Fibroblast of skin of right quadriceps (primary cell): Measurements from ENCODE around the gene QTRT2.

Experiments used
- DNase-seq: peaks from one replicate; pipeline ENCODE4 v3.0.0-alpha.2; 2013

The QTRT2 gene

GRCh38 chr3:114079761-114080160 lies 23.2 kb downstream of the QTRT2 start:
- DNase-seq = peak; percentile 4

GRCh38 chr3:114080201-114080600 lies 23.7 kb downstream of the QTRT2 start:
- DNase-seq = no peak

DNA sequence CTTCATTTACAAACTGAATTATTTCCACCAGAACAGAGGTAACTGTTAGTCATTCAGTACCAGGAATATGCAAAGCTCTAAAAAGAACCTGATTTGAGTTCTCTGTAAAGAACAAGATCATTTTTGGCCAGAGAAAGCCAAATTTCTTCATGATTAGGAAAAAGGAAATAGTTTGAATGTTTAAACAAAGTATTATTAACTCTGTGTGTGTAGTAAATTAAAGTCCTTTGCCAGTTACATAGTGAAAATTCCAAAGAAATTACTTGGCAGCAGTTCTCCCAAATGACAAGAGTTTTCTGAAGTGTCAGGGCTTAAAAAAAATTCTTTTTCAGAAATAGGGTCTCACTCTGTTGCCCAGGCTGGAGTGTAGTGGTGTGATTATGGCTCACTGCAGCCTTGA lies 24.5 kb downstream of the QTRT2 start:
- DNase-seq = peak; percentile 69

GRCh38 chr3:114083112-114083511 lies 26.6 kb downstream of the QTRT2 start:
- DNase-seq = no peak

- no peak for DNase-seq
These were observed 29.8 kb downstream of the QTRT2 start for GRCh38 chr3:114086356-114086755.

DNA sequence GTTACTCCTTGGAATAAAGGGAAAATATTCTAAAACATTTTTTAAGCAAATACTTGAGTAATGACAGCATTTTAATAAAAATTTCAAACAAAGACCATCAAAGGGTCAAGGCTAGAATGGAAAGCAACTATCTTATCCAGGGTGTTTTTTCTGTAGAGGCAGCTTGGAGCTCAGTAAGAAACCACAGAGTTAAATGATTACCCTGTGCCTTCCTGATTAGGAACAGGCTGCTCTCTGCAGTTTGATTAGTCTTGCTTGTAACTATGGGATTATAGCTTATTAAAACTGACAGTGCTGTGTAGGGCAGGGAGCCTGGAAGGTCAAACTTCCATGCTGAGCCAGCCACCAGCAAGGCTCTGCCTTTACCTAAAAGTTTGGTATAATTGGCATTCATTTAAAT lies 33.1 kb downstream of the QTRT2 start:
- DNase-seq = no peak

DNA sequence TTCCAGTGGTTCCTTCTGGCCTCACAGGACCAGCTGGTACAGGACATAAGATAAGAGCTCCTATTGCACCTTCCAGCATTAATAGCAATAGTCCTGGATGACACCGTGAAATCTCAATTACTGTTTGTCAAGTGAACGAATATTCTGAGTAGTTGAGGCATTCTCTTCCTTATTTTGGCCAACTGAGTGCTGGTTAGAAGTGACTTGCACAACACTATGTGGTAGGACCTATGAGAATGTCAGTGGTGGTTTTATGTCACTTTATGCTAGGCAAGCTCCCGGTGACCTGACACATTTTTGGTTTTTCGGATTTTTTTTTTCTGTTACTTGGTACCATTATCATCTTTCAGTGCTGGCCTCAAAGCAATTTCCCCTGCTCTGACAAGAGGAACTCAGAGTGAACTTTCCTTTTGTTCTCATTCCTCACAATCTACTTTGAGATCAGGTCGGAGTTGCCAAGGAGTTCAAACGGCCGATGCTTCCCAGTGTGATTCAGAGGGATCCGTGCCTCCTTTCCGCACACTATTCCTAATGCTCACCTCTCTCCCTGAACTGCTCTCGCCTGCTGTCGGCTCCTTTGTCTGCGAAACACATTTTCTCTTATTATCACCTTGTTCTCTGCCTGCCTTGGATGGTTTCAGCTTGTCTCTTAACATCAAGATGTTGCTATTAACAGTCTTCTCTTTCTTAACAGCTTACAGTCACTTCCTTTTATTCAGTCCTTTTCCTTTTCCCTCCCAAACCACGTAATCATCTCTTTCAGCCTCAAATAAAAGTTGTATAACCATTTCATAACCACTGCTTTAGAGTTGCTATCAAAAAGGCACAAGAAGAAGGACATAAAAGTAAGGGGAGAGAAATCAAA lies 35.8 kb downstream of the QTRT2 start:
- DNase-seq = peak; percentile 6

- DNase-seq = peak; percentile 5
These were observed 36.5 kb downstream of the QTRT2 start for GRCh38 chr3:114093016-114093380.

DNA sequence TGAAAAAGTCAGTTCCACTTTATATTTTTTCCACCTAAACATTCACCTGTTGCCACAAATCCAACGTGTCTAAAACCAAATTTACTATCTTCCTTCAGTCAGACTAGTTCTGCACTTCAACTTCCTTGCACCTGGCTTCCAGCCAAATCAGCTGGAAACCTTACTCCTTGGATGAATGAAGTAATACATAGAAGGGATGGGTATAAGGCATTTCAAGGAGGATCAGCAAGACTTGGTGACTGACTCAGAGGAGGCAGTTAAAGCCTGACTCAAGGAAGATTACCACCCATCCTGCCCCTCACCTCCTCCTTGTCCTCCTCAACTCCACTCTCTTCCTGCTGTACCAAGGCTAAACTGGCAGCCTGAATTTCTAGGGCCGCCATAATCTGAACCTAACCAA lies 37.1 kb downstream of the QTRT2 start:
- peak; percentile 82 for DNase-seq

GRCh38 chr3:114095796-114096195 lies 39.3 kb downstream of the QTRT2 start:
- no peak for DNase-seq

GRCh38 chr3:114101101-114101500 lies 44.6 kb downstream of the QTRT2 start:
- no peak for DNase-seq

DNA sequence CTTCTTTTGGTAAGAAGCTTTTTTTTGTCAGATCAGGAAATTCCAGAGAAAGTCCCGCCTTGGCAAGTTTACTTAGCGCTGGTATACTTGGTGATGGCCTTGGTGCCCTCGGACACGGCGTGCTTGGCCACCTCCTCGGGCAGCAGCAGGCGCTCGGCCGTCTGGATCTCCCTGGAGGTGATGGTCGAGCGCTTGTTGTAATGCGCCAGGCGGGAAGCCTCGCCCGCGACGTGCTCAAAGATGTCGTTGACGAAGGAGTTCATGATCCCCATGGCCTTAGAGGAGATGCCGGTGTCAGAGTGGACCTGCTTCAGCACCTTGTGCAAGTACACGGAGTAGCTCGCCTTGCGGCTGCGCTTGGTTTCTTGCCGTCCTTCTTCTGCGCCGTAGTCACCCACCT lies 46.6 kb downstream of the QTRT2 start:
- no peak for DNase-seq

- no peak for DNase-seq
These were observed 47.3 kb downstream of the QTRT2 start for GRCh38 chr3:114103858-114104257.

- peak; percentile 9 for DNase-seq
These were observed 47.9 kb downstream of the QTRT2 start for GRCh38 chr3:114104414-114104813.

- no peak for DNase-seq
These were observed 51.6 kb downstream of the QTRT2 start for GRCh38 chr3:114108137-114108536.

DNA sequence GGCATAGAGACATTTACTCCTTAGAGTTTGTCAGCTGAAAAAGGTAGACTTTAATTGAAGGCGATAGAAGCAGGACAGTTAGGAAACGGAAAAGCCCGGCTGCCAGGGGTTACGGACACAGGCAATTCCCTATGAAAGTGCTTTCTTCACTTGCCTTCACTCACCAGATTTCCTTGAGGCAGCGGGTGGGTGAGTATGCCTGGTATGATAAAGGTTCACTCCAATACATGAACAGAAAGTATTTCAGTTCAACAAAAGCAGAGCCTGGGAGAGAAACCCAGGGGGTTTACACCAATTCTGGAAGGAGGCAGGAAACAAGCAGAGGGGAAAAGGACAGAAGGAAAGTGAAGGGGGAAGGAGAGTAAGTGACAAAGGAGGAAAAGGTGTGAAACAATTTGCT lies 53.9 kb downstream of the QTRT2 start:
- DNase-seq = no peak

DNA sequence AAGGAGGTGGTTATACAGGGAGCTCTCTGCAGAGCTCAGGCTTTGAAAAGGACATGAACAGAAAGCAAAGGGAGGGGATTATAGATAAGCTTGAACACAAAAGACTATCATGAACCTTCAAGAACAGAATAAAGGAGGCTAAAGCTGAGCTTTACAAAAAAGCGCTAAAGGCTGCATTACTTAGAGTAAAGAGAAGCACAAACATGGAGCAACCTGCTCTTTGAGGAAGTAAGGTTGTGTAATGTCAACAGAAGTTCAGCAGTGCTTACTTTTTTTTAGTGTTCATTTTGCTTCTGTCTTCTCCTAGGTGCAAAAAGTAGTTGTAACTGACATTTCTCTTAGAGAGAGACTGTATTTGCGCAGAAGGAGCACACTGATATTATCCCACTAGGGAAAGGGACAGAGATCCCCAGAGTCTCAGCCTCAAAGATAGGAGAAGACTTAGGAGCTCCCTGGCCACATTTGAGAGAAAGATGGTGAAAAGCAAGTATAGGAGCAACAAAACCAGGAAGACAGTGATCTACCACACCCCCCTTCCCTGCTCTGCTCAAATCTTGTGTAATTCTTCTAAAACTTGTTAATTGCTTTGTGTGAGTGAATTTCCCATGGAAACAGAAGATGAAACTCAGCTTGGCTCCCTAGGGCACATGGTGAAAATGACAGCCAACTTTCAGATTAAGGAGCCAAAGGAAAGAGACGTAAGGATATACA lies 54.7 kb downstream of the QTRT2 start:
- DNase-seq = no peak

GRCh38 chr3:114112696-114113095 lies 56.2 kb downstream of the QTRT2 start:
- DNase-seq = peak; percentile 73

DNA sequence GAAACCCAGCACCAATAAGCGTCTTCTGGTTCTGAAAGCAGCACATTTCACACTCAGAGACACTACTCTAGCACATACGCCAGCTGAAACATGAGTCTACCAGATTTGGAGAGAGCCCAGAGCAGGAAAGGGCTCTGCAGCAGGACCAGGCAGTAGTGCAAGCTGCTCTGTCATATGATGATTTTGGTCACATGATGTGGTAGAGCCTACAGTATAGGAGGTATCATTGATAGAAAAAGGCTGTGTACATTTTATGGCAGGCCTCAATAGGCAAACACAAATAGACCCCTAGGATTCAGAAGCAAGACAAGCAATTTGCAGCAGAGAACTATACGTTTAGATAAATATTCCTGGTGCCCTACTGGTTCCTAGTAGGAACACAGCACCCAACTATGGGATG lies 58.2 kb downstream of the QTRT2 start:
- no peak for DNase-seq

DNA sequence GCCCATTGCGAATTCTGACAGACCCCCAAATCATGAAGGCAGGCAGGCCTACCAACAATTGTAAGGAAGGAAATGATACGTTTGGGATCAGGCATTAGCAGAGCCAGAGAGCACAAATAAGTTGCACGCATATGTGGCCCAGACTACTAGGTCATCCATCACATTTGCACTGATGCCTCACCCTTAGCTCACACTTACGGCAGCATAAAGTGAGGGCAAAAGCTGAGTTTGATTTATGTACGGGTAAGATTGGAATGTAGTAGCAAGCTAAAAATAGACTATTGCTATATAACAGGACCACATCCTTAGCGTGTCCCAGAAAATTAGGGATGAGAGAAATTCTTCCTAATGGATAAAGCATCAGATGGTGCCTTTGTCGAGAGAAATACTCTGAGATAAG lies 58.6 kb downstream of the QTRT2 start:
- peak; percentile 77 for DNase-seq

GRCh38 chr3:114119776-114120175 lies 63.2 kb downstream of the QTRT2 start:
- DNase-seq = no peak

DNA sequence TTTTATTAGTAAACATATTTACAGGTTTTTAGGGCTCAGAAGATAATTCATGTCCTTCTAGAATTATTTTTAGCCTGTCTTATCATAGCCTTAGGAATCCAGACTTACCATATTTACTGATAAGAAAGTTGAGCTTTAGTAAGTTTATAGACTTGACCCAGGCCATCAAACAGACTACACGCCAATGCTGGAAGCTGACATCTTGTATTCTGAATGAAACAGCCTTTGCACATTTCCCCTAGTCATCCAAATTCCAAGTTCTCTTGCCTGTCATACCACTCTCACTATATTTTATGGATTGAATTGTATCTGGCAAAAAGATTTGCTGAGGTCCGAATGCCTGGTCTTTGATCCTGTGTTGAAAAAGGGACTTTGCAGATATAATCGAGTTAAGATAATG lies 63.7 kb downstream of the QTRT2 start:
- no peak for DNase-seq

DNA sequence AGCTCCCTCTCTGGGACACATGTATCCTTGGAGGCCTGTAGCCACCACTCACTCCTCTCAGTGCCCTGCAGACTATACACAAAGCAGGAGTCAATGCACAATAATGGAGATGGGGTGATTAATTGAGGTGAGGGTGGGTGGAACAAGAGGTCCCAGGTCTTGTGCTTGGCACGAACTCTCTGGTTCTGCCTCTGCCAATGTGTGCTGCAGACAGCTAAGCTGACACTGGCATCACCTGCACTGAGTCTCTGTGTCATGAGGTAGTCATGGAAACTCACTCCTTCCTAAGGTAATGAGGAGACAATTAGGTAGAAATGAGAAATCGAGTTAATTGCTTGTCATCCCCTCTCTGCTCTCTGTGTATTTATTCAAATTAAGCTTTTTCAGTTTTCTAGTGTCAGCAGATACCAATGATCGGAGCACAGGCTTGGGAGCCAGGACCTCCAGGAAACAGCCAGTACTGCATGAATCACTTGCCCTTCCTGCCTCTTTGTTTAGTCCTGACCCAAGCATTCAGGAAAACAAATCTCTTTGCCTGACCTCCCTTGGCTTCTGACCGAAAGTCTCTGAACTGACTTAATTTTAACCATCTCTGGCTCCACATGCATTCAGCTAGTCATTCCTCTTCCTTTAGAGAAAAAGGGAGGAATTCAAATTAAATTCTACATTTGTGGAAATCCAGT lies 65.6 kb downstream of the QTRT2 start:
- no peak for DNase-seq

DNA sequence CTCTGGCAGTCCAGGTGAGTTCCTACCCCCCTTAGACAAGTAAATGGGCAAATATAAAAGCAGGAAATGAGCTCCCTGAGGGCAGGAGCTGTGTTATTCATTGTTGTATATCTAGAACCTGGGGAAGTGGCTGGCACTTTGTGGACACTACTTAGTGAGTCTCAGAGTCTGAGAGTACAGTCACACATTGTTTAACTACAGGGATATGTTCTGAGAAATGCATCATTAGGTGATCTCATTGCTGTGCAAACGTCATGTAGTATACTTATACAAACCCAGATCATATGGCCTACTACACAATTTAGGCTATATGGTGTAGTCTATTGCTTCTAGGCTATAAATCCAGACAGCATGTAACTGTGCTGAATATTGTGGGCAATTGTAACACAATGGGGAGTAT lies 69.9 kb downstream of the QTRT2 start:
- no peak for DNase-seq
